ENCODE results near the gene FBLIM1.
"Not testable (repeated sequence)": the region's sequence is repeated elsewhere in the genome, so short reads cannot be mapped to it uniquely, and the experiment has no call there.

Gene FBLIM1

DNA sequence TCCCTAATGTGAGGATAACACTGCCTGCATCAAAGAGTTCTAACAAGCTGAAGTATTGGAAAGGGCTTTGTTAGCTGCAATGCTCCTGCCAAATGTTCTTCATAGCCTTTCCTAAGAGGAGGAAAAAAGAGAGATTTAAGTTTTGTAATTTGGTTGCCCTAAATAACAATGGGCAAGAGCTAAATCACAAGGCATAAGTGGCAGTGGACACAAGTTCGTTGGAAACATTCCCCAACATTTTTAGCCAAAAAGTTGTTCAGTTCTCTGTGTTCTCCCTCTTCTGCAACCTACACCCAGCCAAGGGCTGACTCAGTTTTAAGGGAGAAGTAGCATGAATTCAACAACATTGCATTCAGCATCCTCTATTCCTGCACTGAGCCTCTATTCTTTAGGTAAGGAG, 51.5 kb downstream of the FBLIM1 start:
- no peak for DNase-seq (ENCODE audit: low read depth)
- H3K4me3 ChIP-seq (ENCODE audit: low read depth, low read length), result no peak overlapping the region
- TF ChIP-seq, protein P1, sequence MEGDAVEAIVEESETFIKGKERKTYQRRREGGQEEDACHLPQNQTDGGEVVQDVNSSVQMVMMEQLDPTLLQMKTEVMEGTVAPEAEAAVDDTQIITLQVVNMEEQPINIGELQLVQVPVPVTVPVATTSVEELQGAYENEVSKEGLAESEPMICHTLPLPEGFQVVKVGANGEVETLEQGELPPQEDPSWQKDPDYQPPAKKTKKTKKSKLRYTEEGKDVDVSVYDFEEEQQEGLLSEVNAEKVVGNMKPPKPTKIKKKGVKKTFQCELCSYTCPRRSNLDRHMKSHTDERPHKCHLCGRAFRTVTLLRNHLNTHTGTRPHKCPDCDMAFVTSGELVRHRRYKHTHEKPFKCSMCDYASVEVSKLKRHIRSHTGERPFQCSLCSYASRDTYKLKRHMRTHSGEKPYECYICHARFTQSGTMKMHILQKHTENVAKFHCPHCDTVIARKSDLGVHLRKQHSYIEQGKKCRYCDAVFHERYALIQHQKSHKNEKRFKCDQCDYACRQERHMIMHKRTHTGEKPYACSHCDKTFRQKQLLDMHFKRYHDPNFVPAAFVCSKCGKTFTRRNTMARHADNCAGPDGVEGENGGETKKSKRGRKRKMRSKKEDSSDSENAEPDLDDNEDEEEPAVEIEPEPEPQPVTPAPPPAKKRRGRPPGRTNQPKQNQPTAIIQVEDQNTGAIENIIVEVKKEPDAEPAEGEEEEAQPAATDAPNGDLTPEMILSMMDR (IDR thresholded peaks at IDR 0.05; ENCODE audit: low read depth, low read length, missing control alignments), result no peak

DNA sequence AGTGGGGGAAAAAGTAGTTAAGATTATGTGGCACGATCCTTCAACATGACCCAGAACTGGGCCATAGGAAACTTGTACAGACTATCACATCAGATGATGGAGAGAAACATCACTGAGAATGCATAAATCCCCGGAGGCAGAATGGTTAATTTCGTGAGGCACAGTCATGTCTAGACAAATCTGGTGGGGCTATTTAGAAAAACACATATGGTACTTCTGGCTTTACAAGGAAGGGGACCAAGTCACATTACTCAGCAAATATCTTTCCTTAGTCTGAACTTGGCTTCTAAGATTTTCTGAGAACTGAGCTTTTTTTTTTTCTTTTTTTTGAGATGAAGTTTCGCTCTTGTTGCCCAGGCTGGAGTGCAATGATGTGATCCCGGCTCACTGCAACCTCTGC, 58.1 kb downstream of the FBLIM1 start:
- TF ChIP-seq, protein P1 (IDR thresholded peaks at IDR 0.05; ENCODE audit: low read depth, low read length, missing control alignments), result no peak
- DNase-seq (ENCODE audit: low read depth), result no peak
- H3K4me3 ChIP-seq (ENCODE audit: low read depth, low read length), result no peak overlapping the region

DNA sequence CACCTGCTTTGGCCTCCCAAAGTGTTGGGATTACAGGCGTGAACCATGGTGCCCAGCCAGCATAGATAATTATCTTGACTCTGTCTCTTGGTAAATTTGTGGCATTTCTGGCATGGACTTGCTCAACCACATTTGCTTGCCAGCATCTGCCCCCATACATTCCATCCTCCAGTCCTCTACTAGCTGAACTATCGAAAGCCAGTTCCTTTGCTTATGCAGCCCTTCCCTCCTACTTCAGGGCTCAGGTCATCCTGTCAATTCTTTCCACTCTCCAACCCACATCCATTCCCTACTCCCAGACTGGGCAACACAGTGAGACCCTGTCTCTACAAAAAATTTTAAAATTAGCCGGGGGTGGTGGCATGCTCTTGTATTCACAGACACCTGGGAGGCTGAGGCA, 61.9 kb downstream of the FBLIM1 start:
- H3K4me3 ChIP-seq (ENCODE audit: low read depth, low read length), result no peak overlapping the region
- TF ChIP-seq, protein P1 (IDR thresholded peaks at IDR 0.05; ENCODE audit: low read depth, low read length, missing control alignments), result no peak
- no peak for DNase-seq (ENCODE audit: low read depth)

DNA sequence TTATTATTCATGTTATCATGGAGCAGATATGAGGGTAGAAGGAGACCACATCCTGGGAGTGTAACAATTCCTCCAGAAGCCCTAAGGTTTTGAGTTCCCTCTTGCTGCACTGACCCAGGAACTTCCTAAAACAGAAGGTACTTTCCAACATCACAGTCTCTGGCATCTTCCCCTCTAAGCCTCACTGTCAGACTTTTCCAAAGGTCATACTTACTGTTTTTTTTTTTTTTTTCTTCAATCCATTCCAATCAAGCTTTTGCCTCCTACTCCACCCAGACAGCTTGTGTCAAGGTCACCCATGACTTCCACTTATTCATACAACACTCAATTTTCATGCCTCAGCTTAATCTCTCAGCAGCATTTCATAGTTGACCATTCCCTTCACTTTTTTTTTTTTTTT, 67.2 kb downstream of the FBLIM1 start:
- DNase-seq (ENCODE audit: low read depth), result no peak
- TF ChIP-seq, protein P1 (IDR thresholded peaks at IDR 0.05; ENCODE audit: low read depth, low read length, missing control alignments), result no peak

DNA sequence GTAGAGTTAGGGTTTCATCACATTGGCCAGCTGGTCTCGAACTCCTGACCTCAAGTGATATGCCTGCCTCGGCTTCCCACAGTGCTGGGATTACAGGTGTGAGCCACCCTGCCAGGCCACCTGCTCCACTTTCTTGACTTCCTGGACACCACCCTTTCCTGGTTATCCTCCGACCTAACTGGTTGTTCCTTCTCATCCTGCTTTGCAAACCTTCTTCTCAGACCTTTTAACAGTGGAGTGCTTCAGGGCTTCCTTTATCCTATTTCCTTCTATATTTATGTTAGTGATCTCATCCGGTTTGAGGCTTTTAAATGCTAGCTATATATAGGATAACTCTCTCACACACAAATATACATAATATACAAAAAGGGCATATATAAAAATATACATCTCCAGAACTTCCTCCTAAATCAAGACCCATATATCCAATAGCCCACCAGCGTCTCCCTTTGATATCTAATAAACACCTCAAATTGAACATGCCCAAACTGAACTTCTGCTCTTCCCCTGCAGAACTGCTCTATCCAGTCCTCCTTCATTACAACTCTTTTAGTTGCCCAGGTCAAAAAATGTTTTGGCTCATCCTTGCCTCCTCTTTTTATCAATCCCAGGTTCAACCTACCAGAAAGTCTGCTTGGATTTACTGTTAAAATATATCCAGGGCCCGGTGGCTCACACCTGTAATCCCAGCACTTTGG, 68.4 kb downstream of the FBLIM1 start:
- no peak for DNase-seq (ENCODE audit: low read depth)
- no peak overlapping the region for H3K4me3 ChIP-seq (ENCODE audit: low read depth, low read length)
- TF ChIP-seq, protein P1 (IDR thresholded peaks at IDR 0.05; ENCODE audit: low read depth, low read length, missing control alignments), result no peak

More for the DNA sequence above, 67.2 kb downstream of the FBLIM1 start:
- no peak overlapping the region for H3K4me3 ChIP-seq (ENCODE audit: low read depth, low read length)

DNA sequence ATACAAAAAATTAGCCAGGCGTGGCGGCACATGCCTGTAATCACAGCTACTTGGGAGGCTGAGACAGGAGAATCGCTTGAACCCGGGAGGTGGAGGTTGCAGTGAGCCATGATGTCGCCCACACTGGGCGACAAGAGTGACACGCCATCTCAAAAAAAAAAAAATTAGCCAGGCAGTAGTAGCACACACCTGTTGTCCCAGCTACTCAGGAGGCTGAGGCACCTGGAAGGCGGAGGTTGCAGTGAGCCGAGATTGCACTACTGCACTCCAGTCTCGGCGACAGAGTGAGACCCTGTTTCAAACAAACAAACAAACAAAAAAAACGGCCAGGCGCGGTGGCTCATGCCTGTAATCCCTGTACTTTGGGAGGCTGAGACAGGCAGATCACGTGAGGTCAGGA, 69.0 kb downstream of the FBLIM1 start:
- not testable (repeated sequence) for H3K4me3 ChIP-seq (ENCODE audit: low read depth, low read length); DNase-seq (ENCODE audit: low read depth)

DNA sequence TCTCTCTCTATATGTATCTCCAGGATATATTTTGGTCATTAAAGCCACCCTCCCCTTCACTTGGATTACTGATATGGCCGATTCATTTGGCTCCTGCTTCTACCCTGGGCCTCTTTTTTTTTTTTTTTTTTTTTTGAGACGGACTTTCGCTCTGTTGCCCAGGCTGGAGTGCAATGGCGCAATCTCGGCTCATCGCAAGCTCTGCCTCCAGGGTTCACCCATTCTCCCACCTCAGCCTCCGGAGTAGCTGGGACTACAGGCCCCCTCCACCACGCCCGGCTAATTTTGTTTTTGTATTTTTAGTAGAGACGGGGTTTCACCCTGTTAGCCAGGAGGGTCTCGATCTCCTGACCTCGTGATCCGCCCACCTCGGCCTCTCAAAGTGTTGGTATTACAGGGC, 70.3 kb downstream of the FBLIM1 start:
- H3K4me3 ChIP-seq (ENCODE audit: low read depth, low read length); DNase-seq (ENCODE audit: low read depth): not testable (repeated sequence)

DNA sequence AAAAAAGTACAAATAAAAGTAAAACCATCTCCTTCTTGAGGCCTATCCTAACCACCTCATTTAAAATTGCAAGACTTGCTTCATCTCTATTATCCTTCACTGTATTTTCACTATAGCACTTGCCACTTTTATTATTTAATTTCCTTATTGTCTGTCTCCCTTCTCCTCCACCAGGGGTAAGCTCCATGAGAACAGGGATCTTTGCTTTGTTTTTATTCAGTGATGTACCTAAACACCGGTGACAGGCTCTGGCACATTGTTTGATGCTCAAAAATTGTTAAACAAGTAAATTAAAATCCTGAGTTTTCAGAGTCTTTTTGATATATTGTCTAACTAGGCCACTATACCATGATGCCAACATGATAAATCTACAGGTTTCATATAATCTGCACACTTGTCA, 71.7 kb downstream of the FBLIM1 start:
- no peak for DNase-seq (ENCODE audit: low read depth)
- H3K4me3 ChIP-seq (ENCODE audit: low read depth, low read length), result no peak overlapping the region
- TF ChIP-seq, protein P1 (IDR thresholded peaks at IDR 0.05; ENCODE audit: low read depth, low read length, missing control alignments), result no peak
